ENCODE data around the gene WDR7.

GRCh38 chr18:56658261-56658660 lies 7.1 kb downstream of the WDR7 start:
- TF ChIP-seq CTCF (IDR thresholded peaks at IDR 0.05) (no peak), POLR2A (IDR thresholded peaks at IDR 0.05) (no peak)

Data from esophagus squamous epithelium (tissue), 4 donors.